AG09319 (cell line): Measurements from ENCODE around the gene CANT1.
A peak's percentile ranks its signal among the peaks of the same experiment; 100 is the strongest.

Source experiments
- DNase-seq: peaks from one replicate; pipeline ENCODE4 v3.0.0-alpha.2; 2010; ENCODE audit warnings: low read depth; ENCODE audit errors: extremely low read depth
- CTCF ChIP-seq: IDR thresholded peaks from 2 replicates; pipeline ENCODE4 v1.5.1; 2011; ENCODE audit warnings: low read depth, mild to moderate bottlenecking, inconsistent platforms, low read length, moderate library complexity

CANT1 gene

GRCh38 chr17:79029327-79030009, 19.9 kb upstream of the CANT1 start:
- TF ChIP-seq CTCF: no peak
- DNase-seq: no peak

- DNase-seq: no peak
- peak; percentile 23 for TF ChIP-seq CTCF
Observed at GRCh38 chr17:79028496-79029326, 19.1 kb upstream of the CANT1 start.

GRCh38 chr17:79027925-79028491, 18.4 kb upstream of the CANT1 start:
- TF ChIP-seq CTCF: no peak
- DNase-seq: no peak

GRCh38 chr17:79027274-79027924, 17.8 kb upstream of the CANT1 start:
- no peak for DNase-seq
- no peak for TF ChIP-seq CTCF

GRCh38 chr17:79026376-79027273, 17.1 kb upstream of the CANT1 start:
- TF ChIP-seq CTCF: no peak
- DNase-seq: no peak

- DNase-seq: no peak
- no peak for TF ChIP-seq CTCF
Observed at GRCh38 chr17:79024901-79025737, 15.6 kb upstream of the CANT1 start.
